RWPE2 (cell line): Measurements from ENCODE around the gene APOBEC2.

Source experiments
- ATAC-seq: fragments of 200-7000 bp; cut with Tn5 transposase; 3 replicates; pipeline ENCODE4 v1.9.1; 2021; ENCODE audit warnings: low read depth
- DNase-seq: peaks from one replicate; pipeline ENCODE4 v3.0.0-alpha.2; 2020; ENCODE audit warnings: low spot score
- H3K27ac ChIP-seq: fragments of 450-650 bp; 2 replicates; pipeline ENCODE4 v1.5.1; 2017; ENCODE audit warnings: mild to moderate bottlenecking; ENCODE audit not compliant: poor library complexity, severe bottlenecking
- H3K27me3 ChIP-seq: fragments of 250-450 bp; sonication (Bioruptor Pico); 2 replicates; pipeline ENCODE4 v1.5.1; 2021; ENCODE audit warnings: mild to moderate bottlenecking, moderate library complexity; ENCODE audit not compliant: insufficient read depth, poor library complexity, severe bottlenecking
- H3K36me3 ChIP-seq: fragments of 250-450 bp; sonication (Bioruptor Pico); 2 replicates; pipeline ENCODE4 v1.5.1; 2020; ENCODE audit warnings: low read depth, mild to moderate bottlenecking, moderate library complexity
- H3K4me1 ChIP-seq: fragments of 250-450 bp; sonication (Bioruptor Pico); 2 replicates; pipeline ENCODE4 v1.5.1; 2021; ENCODE audit warnings: mild to moderate bottlenecking, moderate library complexity; ENCODE audit not compliant: insufficient read depth, poor library complexity, severe bottlenecking
- H3K4me3 ChIP-seq: fragments of 250-450 bp; sonication (Bioruptor Pico); 2 replicates; pipeline ENCODE4 v1.5.1; 2021; ENCODE audit warnings: mild to moderate bottlenecking, moderate library complexity; ENCODE audit not compliant: severe bottlenecking
- H3K9me3 ChIP-seq: fragments of 250-450 bp; sonication (Bioruptor Pico); 2 replicates; pipeline ENCODE4 v1.5.1; 2021; ENCODE audit warnings: mild to moderate bottlenecking, moderate library complexity; ENCODE audit not compliant: severe bottlenecking
- CTCF ChIP-seq: fragments of 450-650 bp; IDR thresholded peaks from one replicate; pipeline ENCODE4 v1.5.1; 2017; ENCODE audit warnings: mild to moderate bottlenecking, moderate library complexity; ENCODE audit not compliant: poor library complexity, severe bottlenecking

The APOBEC2 gene

GRCh38 chr6:41078101-41078500 lies 25.1 kb downstream of the APOBEC2 start:
- ATAC-seq (no peak), DNase-seq (no peak)
- no peak overlapping the region for H3K27ac ChIP-seq
- no peak overlapping the region for H3K4me3 ChIP-seq
- H3K27me3 ChIP-seq = no peaks in the 10 kb centered on the region
- H3K36me3 ChIP-seq = peaks cover 49% of the 10 kb centered on the region
- no peak for TF ChIP-seq CTCF
- H3K9me3 ChIP-seq = no peaks in the 10 kb centered on the region
- H3K4me1 ChIP-seq = no peaks in the 10 kb centered on the region

- no peaks in the 10 kb centered on the region for H3K4me1 ChIP-seq
- H3K4me3 ChIP-seq = no peak overlapping the region
- no peaks in the 10 kb centered on the region for H3K9me3 ChIP-seq
- TF ChIP-seq CTCF = no peak
- no peaks in the 10 kb centered on the region for H3K27me3 ChIP-seq
- ATAC-seq = no peak
- H3K36me3 ChIP-seq = peaks cover 59% of the 10 kb centered on the region
- H3K27ac ChIP-seq = no peak overlapping the region
- DNase-seq = no peak
Measured at GRCh38 chr6:41079080-41079479, 26.1 kb downstream of the APOBEC2 start.

- no peak overlapping the region for H3K27ac ChIP-seq
- H3K36me3 ChIP-seq = peaks cover 73% of the 10 kb centered on the region
- H3K27me3 ChIP-seq = no peaks in the 10 kb centered on the region
- no peaks in the 10 kb centered on the region for H3K4me1 ChIP-seq
- DNase-seq (no peak), ATAC-seq (no peak)
- no peak for TF ChIP-seq CTCF
- H3K4me3 ChIP-seq = no peak overlapping the region
- H3K9me3 ChIP-seq = no peaks in the 10 kb centered on the region
Measured at GRCh38 chr6:41080621-41081020, 27.6 kb downstream of the APOBEC2 start.

- Histone ChIP-seq H3K27ac (no peak overlapping the region), H3K9me3 (no peaks in the 10 kb centered on the region), H3K4me1 (no peaks in the 10 kb centered on the region), H3K27me3 (no peaks in the 10 kb centered on the region), H3K36me3 (peaks cover 96% of the 10 kb centered on the region), H3K4me3 (no peak overlapping the region)
- no peak for TF ChIP-seq CTCF
- no peak for ATAC-seq
- DNase-seq = no peak
Measured at GRCh38 chr6:41083072-41083471, 30.1 kb downstream of the APOBEC2 start.

GRCh38 chr6:41085182-41085581 lies 32.2 kb downstream of the APOBEC2 start:
- no peak for TF ChIP-seq CTCF
- H3K27me3 ChIP-seq = no peaks in the 10 kb centered on the region
- peaks cover 93% of the 10 kb centered on the region for H3K36me3 ChIP-seq
- no peaks in the 10 kb centered on the region for H3K4me1 ChIP-seq
- no peak overlapping the region for H3K27ac ChIP-seq
- ATAC-seq (no peak), DNase-seq (no peak)
- H3K4me3 ChIP-seq = no peak overlapping the region
- H3K9me3 ChIP-seq = no peaks in the 10 kb centered on the region
